T-helper 1 cell treated with Interleukin-12 subunit alpha and Interleukin-12 subunit beta and Interleukin-4 antibody, amounts not matched to agents 30 ng/mL and 1 ng/mL, for 36 hours (primary cell): ENCODE data around the gene SULF2. TPM values are rescaled to one million over a fixed set of nuclear protein-coding genes. Genes with fewer than 3 reads are reported as not detected.

ENCODE experiments used
- intact Hi-C: fragments of 100-400 bp; cut with micrococcal nuclease; formaldehyde crosslinking; loops from one replicate; pipeline ENCODE4 v1.15.1; 2024
- total RNA-seq: library from RNA; stranded (reverse); gene quantifications from 2 replicates; pipeline ENCODE4 v1.2.3, GENCODE V29; 2022

The SULF2 gene
- total RNA-seq, 1 donor from 2014 or later, result 0.71 TPM

- intact Hi-C loops, result loop anchor here (5.0 kb wide), 1 partner anchor 38 kb away; no protein-coding TSS in a partner anchor
Measured at GRCh38 chr20:47614703-47615309, 170.5 kb downstream of the SULF2 start.

GRCh38 chr20:47612670-47613069, 172.6 kb downstream of the SULF2 start:
- intact Hi-C loops, result loop anchor here (5.0 kb wide), 1 partner anchor 35 kb away; no protein-coding TSS in a partner anchor

- intact Hi-C loops, result loop anchor here (5.0 kb wide), 1 partner anchor 34 kb away; no protein-coding TSS in a partner anchor
Measured at GRCh38 chr20:47611785-47612184, 173.5 kb downstream of the SULF2 start.

- intact Hi-C loops, result loop anchor here (1.0 to 5.0 kb wide), 3 partner anchors 10 to 124 kb away; no protein-coding TSS in a partner anchor
Measured at GRCh38 chr20:47610945-47611250, 174.4 kb downstream of the SULF2 start.

GRCh38 chr20:47610247-47610944, 174.9 kb downstream of the SULF2 start:
- intact Hi-C loops, result loop anchor here (1.0 to 5.0 kb wide), 3 partner anchors 11 to 123 kb away; no protein-coding TSS in a partner anchor

GRCh38 chr20:47609001-47609400, 176.3 kb downstream of the SULF2 start:
- intact Hi-C loops, result no loop called here
